GM18951 (cell line): ENCODE data around the gene PYDC1.

Experiments
- POLR2A ChIP-seq: IDR thresholded peaks from 4 replicates; pipeline ENCODE4 v1.6.1; 2011; ENCODE audit warnings: mild to moderate bottlenecking; ENCODE audit not compliant: insufficient read length, insufficient read depth; ENCODE audit errors: extremely low read depth
- in situ Hi-C: fragments of 300-500 bp; cut with MboI; formaldehyde crosslinking; loops from one replicate; pipeline ENCODE4 v1.12.0; 2022; ENCODE audit warnings: low sequenced_read_pairs, mixed read lengths, inconsistent platforms; ENCODE audit not compliant: unreplicated experiment

PYDC1 gene

GRCh38 chr16:31242206-31242605 lies 25.3 kb upstream of the PYDC1 start:
- no peak for TF ChIP-seq POLR2A
- in situ Hi-C loops = no loop called here

- no peak for TF ChIP-seq POLR2A
- in situ Hi-C loops = no loop called here
Observed at GRCh38 chr16:31238041-31238440, 21.1 kb upstream of the PYDC1 start.

GRCh38 chr16:31229501-31229900 lies 12.6 kb upstream of the PYDC1 start:
- in situ Hi-C loops = no loop called here
- no peak for TF ChIP-seq POLR2A

- TF ChIP-seq POLR2A = no peak
- in situ Hi-C loops = no loop called here
Observed at GRCh38 chr16:31228206-31228605, 11.3 kb upstream of the PYDC1 start.

GRCh38 chr16:31225193-31225592 lies 8.3 kb upstream of the PYDC1 start:
- no peak for TF ChIP-seq POLR2A
- in situ Hi-C loops = no loop called here

GRCh38 chr16:31224092-31224955 lies 7.4 kb upstream of the PYDC1 start:
- no peak for TF ChIP-seq POLR2A
- in situ Hi-C loops = no loop called here

GRCh38 chr16:31223044-31223443 lies 6.1 kb upstream of the PYDC1 start:
- in situ Hi-C loops = no loop called here
- TF ChIP-seq POLR2A = no peak

GRCh38 chr16:31221357-31222160 lies 4.6 kb upstream of the PYDC1 start:
- in situ Hi-C loops = no loop called here
- no peak for TF ChIP-seq POLR2A

GRCh38 chr16:31219154-31219741 lies 2.3 kb upstream of the PYDC1 start:
- in situ Hi-C loops = no loop called here
- TF ChIP-seq POLR2A = no peak

- in situ Hi-C loops = no loop called here
- TF ChIP-seq POLR2A = no peak
Observed at GRCh38 chr16:31217136-31217530, 198 bp upstream of the PYDC1 start.

- no peak for TF ChIP-seq POLR2A
- in situ Hi-C loops = no loop called here
Observed at GRCh38 chr16:31215287-31216162, 1.4 kb downstream of the PYDC1 start.

- in situ Hi-C loops = no loop called here
- TF ChIP-seq POLR2A = no peak
Observed at GRCh38 chr16:31214708-31215286, 2.1 kb downstream of the PYDC1 start.

- in situ Hi-C loops = no loop called here
- no peak for TF ChIP-seq POLR2A
Observed at GRCh38 chr16:31213877-31214707, 2.8 kb downstream of the PYDC1 start, which contains the start of gene TRIM72. Gene TRIM72 (plus strand): TSS chr16:31214119. CDS start chr16:31214739, 620 bp downstream.
